ENCODE data around the gene TNIK.

GRCh38 chr3:171354706-171355582, 105.3 kb downstream of the TNIK start:
- TF ChIP-seq, protein P1, sequence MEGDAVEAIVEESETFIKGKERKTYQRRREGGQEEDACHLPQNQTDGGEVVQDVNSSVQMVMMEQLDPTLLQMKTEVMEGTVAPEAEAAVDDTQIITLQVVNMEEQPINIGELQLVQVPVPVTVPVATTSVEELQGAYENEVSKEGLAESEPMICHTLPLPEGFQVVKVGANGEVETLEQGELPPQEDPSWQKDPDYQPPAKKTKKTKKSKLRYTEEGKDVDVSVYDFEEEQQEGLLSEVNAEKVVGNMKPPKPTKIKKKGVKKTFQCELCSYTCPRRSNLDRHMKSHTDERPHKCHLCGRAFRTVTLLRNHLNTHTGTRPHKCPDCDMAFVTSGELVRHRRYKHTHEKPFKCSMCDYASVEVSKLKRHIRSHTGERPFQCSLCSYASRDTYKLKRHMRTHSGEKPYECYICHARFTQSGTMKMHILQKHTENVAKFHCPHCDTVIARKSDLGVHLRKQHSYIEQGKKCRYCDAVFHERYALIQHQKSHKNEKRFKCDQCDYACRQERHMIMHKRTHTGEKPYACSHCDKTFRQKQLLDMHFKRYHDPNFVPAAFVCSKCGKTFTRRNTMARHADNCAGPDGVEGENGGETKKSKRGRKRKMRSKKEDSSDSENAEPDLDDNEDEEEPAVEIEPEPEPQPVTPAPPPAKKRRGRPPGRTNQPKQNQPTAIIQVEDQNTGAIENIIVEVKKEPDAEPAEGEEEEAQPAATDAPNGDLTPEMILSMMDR (IDR thresholded peaks at IDR 0.05; ENCODE audit: low read depth, low read length, poor library complexity, severe bottlenecking), result no peak
- no peak for TF ChIP-seq EZH2phosphoT487 (IDR thresholded peaks at IDR 0.05; ENCODE audit: borderline replicate concordance, low read length)

Measured in DOHH2 (cell line).